RPMI8226 (cell line): ENCODE measurements around the gene CATSPER2.
"Not testable (repeated sequence)": the region's sequence is repeated elsewhere in the genome, so short reads cannot be mapped to it uniquely, and the experiment has no call there.

Experiments used
- DNase-seq: peaks from one replicate; pipeline ENCODE4 v3.0.0-alpha.2; 2015

The CATSPER2 gene

DNA sequence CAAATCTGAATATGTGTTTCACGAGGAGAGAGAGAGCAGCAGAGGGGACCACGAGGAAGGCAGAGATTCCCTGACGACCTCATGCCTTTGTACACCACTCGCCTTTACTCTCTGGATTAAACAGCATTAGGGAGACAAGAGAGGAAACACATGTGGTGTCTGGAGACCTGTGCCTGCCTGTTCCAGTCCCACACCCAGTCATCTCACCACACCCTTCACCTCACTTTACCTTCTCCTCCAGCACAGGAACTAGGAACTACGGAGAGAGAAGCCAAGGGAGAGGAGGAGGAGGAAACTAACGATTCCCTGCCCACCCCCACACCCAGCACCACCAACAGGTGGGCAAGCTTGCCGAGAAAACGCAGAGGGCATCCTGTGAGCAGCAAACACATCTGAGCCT is 55.8 kb downstream of the CATSPER2 start:
- not testable (repeated sequence) for DNase-seq

DNA sequence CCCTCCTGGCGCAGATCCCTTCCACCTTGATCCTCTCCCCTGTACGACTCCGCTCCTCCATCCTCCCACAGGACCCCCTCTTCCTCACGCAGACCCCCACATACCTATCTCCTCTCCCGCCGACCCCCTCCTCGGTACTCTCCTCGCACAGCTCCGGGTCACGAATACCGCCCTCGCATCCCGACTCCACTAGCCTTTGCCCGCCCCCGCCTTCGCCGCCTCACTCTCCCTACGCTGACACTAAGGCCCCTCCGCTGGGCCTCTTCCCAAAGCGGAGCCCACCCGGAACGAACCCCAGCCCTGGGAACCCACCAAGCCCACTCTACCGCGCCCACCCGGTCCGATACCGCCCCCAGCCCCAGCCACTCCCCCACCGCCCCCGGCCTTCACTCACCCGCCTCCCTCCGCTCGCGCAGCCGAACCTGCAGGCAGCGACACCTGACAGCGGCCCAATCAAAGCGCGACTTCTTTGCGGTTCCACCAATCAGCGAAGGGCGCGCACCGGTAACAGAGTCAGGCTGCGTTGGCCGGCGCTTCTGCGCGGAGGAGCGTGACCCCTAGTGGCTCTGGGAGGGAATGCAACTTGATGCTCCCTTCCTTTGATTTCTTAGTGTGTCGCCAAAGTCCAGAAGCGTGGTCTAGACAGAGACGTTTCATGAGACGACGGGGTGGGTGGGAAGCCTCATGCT is 58.7 kb downstream of the CATSPER2 start, which contains the start of gene PPIP5K1:
Gene PPIP5K1, minus strand, starts transcription at position 431 of the 689 bp plus-strand sequence. CDS start 5,704 bp downstream, outside the sequence.
- not testable (repeated sequence) for DNase-seq
